Progenitor cell of endocrine pancreas (in vitro differentiated cells): ENCODE results near the gene KCNK5. TPM values are rescaled to one million over a fixed set of nuclear protein-coding genes. Genes with fewer than 3 reads are reported as not detected.
A peak's percentile ranks its signal among the peaks of the same experiment; 100 is the strongest.

Source experiments
- DNase-seq: peaks from one replicate; pipeline ENCODE4 v3.0.0; 2021; ENCODE audit warnings: low spot score; ENCODE audit not compliant: unreplicated experiment
- H3K27ac Mint-ChIP-seq: 2 replicates; pipeline ENCODE4 v1.8.0; 2021; ENCODE audit warnings: mild to moderate bottlenecking, moderate library complexity, mixed read lengths
- H3K27me3 Mint-ChIP-seq: 2 replicates; pipeline ENCODE4 v1.8.0; 2021; ENCODE audit warnings: mixed read lengths
- H3K36me3 Mint-ChIP-seq: 2 replicates; pipeline ENCODE4 v1.8.0; 2022; ENCODE audit warnings: mixed read lengths; ENCODE audit not compliant: insufficient read depth
- H3K4me1 Mint-ChIP-seq: 2 replicates; pipeline ENCODE4 v1.8.0; 2021; ENCODE audit warnings: low read depth, mixed read lengths
- H3K4me3 Mint-ChIP-seq: 2 replicates; pipeline ENCODE4 v1.8.0; 2021; ENCODE audit warnings: low read depth, mild to moderate bottlenecking, moderate library complexity, mixed read lengths
- H3K9me3 Mint-ChIP-seq: 2 replicates; pipeline ENCODE4 v1.8.0; 2021; ENCODE audit warnings: low read depth, mixed read lengths
- long read RNA-seq: library from polyadenylated mRNA; unstranded; transcript quantifications from one replicate; pipeline ENCODE4 v2.0.0, GENCODE V29; 2020
- total RNA-seq: library from RNA; stranded (reverse); gene quantifications from 2 replicates; pipeline ENCODE4 v1.2.1, GENCODE V29; 2021
- TF ChIP-seq, protein P1 (sequence below): fragments of 200-600 bp; sonication (generic); IDR thresholded peaks from one replicate; pipeline ENCODE4 v1.5.0; 2021; ENCODE audit warnings: antibody characterized with exemption, mild to moderate bottlenecking; ENCODE audit not compliant: unreplicated experiment

Gene KCNK5
- 2.0 and 2.3 TPM in 2 replicates for total RNA-seq
- long read RNA-seq, partial matches to known transcripts, result 0 of 1 reads
- long read RNA-seq, other reads (novel, unspliced or antisense), result 0 of 1 reads

- Mint-ChIP-seq H3K4me1 (peaks cover 14% of the 10 kb centered on the region), H3K4me3 (peak within 1 kb of the TSS; percentile 69), H3K27me3 (peaks cover 58% of the 10 kb centered on the region), H3K36me3 (no peaks in the 10 kb centered on the region), H3K27ac (no peak within 1 kb of the TSS), H3K9me3 (no peaks in the 10 kb centered on the region)
- peak; percentile 68 for DNase-seq
- TF ChIP-seq, protein P1, sequence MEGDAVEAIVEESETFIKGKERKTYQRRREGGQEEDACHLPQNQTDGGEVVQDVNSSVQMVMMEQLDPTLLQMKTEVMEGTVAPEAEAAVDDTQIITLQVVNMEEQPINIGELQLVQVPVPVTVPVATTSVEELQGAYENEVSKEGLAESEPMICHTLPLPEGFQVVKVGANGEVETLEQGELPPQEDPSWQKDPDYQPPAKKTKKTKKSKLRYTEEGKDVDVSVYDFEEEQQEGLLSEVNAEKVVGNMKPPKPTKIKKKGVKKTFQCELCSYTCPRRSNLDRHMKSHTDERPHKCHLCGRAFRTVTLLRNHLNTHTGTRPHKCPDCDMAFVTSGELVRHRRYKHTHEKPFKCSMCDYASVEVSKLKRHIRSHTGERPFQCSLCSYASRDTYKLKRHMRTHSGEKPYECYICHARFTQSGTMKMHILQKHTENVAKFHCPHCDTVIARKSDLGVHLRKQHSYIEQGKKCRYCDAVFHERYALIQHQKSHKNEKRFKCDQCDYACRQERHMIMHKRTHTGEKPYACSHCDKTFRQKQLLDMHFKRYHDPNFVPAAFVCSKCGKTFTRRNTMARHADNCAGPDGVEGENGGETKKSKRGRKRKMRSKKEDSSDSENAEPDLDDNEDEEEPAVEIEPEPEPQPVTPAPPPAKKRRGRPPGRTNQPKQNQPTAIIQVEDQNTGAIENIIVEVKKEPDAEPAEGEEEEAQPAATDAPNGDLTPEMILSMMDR, result peak; percentile 76
These were observed at the start of gene KCNK5 for GRCh38 chr6:39228992-39229767. KCNK5 (minus strand) TSS chr6:39229475; CDS start chr6:39229111, 364 bp downstream.

- H3K27ac Mint-ChIP-seq, result no peak overlapping the region
- no peak overlapping the region for H3K4me3 Mint-ChIP-seq
- peaks cover 27% of the 10 kb centered on the region for H3K27me3 Mint-ChIP-seq
- H3K36me3 Mint-ChIP-seq, result no peaks in the 10 kb centered on the region
- TF ChIP-seq, protein P1, result no peak
- no peaks in the 10 kb centered on the region for H3K9me3 Mint-ChIP-seq
- H3K4me1 Mint-ChIP-seq, result no peaks in the 10 kb centered on the region
- no peak for DNase-seq
These were observed 47.2 kb upstream of the KCNK5 start for GRCh38 chr6:39276379-39276995.

DNA sequence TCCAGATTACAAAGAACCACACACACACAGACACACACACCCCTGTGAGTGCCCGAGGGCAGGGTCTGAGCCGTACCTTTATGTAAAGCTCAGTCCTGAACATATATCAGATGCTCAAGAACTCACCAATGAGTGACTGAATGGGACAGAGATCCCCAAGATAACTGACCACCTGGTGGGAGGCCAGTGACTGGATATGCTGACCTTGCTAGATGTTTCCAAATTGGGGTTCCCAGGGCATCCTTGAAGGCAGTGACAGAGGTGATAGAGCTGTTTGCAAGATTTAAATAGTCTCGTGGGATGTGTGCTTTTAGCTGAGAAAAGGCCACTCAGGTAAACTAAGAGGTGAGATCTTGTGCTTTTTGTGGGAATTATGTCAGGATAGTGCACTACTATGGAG is 45.6 kb upstream of the KCNK5 start:
- Mint-ChIP-seq H3K27me3 (peaks cover 19% of the 10 kb centered on the region), H3K4me1 (no peaks in the 10 kb centered on the region), H3K9me3 (no peaks in the 10 kb centered on the region), H3K27ac (no peak overlapping the region), H3K4me3 (no peak overlapping the region), H3K36me3 (no peaks in the 10 kb centered on the region)
- no peak for DNase-seq
- TF ChIP-seq, protein P1, result no peak

- Mint-ChIP-seq H3K4me1 (no peaks in the 10 kb centered on the region), H3K4me3 (no peak overlapping the region), H3K27me3 (peaks cover 18% of the 10 kb centered on the region), H3K9me3 (no peaks in the 10 kb centered on the region), H3K27ac (no peak overlapping the region), H3K36me3 (no peaks in the 10 kb centered on the region)
- no peak for DNase-seq
- TF ChIP-seq, protein P1, result no peak
These were observed 45.2 kb upstream of the KCNK5 start for GRCh38 chr6:39274471-39274870.

- no peak for DNase-seq
- H3K4me1 Mint-ChIP-seq, result no peaks in the 10 kb centered on the region
- no peaks in the 10 kb centered on the region for H3K9me3 Mint-ChIP-seq
- no peak overlapping the region for H3K27ac Mint-ChIP-seq
- H3K27me3 Mint-ChIP-seq, result peaks cover 18% of the 10 kb centered on the region
- TF ChIP-seq, protein P1, result no peak
- H3K36me3 Mint-ChIP-seq, result no peaks in the 10 kb centered on the region
- H3K4me3 Mint-ChIP-seq, result no peak overlapping the region
These were observed 44.1 kb upstream of the KCNK5 start for GRCh38 chr6:39273406-39273821.
